Keratinocyte (primary cell): Measurements from ENCODE around the gene SAFB2.

Experiments
- CTCF ChIP-seq, 3 experiments: IDR thresholded peaks in 1 of 3; conservative IDR thresholded peaks in 1 of 3; optimal IDR thresholded peaks in 1 of 3; 2 replicates in 2 of 3; 3 replicates in 1 of 3; pipeline versions ENCODE3 to v1.5.1; 2011; ENCODE audit warnings: low read length in 3 of 3, mild to moderate bottlenecking in 3 of 3, moderate library complexity in 2 of 3, control low read depth in 1 of 3, inconsistent platforms in 1 of 3; ENCODE audit not compliant: insufficient read depth in 2 of 3; ENCODE audit errors: extremely low read depth in 1 of 3
- EZH2 ChIP-seq: IDR thresholded peaks from one replicate; pipeline ENCODE4 v1.6.1; 2012; ENCODE audit warnings: inconsistent platforms, mild to moderate bottlenecking, low read length, moderate library complexity

DNA sequence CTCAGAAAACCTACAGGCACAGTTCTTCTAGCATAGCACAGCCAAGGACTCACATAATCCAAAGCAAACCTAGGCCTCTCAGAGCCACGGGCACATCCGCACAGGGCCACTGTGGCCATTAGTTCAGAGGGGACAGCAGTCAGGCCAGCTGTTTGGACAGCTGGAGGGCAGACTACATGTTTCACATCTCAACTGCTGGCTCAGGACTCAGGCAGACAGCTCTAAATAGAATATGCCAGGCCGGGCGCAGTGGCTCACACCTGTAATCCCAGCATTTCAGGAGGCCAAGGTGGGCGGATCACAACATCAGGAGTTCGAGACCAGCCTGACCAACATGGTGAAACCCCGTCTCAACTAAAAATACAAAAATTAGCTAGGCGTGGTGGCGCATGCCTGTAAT lies 26.8 kb downstream of the SAFB2 start:
- TF ChIP-seq EZH2 (no peak), CTCF (optimal IDR thresholded peaks at IDR 0.05 in 1 of 3, IDR thresholded peaks at IDR 0.05 in 1 of 3, conservative IDR thresholded peaks at IDR 0.05 in 1 of 3; ENCODE audit: extremely low read depth in 1 of 3, insufficient read depth in 2 of 3, low read length in 3 of 3) (no peak)
